Measurements from ENCODE around the gene KIF5A.

Gene KIF5A

DNA sequence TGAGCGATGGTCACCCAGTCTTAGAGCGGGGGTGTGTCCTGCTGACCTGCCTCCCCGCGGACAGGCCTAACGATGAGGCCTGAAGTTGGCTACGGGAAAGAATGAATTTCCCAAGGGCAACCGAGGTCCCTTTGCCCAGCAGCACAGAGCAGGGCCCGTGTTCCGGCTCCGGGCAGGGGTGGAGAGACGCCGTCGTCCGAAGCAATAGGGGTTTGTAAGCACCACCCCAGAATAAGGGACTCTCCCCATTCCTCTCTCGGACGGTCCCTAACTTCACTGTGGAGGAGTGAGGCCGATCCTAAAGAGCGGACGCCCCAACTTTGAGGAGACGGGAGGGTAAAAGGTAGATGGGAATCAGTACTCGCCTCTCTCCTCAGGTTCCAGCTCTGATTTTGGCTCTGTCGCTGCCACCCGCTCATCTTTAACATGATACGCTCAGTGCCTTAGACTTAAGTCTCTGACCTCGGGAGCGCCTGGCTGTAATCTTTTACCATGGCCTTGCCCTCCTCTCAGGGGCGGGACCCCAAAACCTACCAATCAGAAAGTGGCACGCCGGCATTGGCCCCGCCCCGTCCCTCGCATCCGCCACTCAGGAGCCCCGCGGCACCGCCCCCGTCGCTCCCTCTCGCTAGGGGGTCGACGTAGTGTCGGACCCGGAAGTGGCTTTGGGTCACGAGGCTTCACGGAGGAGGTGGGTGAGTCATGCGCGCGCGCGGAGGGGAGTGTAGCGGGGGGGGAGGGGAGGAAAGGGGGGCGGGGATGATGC, 29.6 kb upstream of the KIF5A start, which contains the start of gene DDIT3:
TSS of gene DDIT3 (minus strand) at position 462 of the 766 bp plus-strand sequence. CDS start 3,108 bp downstream, outside the sequence.
- peak; percentile 100 for DNase-seq

DNA sequence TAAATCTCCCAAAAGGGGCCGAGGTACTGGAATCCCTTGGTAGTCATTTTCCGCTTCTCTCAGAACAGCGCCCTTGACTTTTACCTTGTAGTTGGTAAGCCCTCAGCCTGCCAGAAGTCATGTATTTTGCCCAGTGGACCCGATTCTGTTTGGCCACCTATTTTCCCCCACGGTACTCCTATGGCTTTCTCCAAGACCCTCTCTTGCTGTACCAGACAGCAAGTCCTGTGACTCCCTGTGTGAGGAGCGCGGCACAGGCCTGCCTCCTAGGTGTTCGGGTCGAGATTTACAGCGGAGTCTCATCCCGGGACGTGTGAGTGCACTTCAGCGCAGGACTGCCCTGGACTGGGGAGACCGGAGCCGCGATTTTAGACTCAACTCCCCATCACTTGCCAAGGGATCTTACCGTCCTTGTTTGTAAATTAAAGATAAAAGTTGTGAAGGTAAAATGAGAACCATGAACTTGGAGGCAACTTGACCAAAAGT, 28.3 kb upstream of the KIF5A start:
- DNase-seq, result no peak

DNA sequence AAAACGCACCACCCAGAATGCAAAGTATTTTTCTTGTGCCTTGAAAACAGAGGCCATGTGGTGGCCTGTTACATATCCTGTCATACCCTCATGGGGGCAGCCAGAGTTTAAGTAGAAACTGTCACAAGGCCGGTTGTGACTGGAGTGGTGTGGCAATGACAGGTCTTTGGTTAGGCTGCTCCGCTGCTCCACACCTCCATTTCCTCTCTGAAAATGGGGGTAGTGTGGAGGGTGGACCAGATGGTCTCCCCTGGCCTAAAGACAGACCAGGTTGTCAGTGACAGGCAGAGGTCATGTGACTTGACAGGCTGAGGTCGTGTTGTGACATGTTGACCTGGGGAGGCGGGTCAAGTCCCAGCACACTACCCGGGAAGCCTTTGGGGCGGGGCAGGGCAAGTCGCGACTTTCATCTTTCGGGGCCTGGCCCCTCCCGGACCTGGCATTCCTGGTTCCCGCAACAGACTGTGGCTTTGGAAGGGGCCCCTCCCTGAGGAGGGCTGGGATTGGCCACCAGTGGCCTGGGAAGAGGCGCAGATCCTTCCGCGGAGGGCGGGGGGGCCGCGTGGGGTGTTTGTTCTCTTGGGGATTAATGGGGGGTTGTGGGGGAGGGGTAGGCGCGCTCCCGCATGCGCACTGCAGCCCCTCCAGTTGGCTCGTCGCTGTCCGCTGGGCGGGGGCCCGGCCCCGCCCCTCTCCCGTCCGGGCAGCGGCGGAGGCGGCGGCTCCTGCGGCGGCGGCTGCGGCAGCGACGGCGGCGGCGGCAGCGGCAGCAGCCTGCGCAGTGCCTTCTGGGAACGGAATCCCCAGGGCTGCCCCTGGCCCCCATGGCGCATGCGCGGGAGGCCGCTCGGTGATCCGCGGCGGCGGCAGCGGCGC, 27.6 kb upstream of the KIF5A start, which contains the start of gene MBD6:
TSS of gene MBD6 (plus strand) at position 814 of the 876 bp plus-strand sequence. CDS start 1,480 bp downstream, outside the sequence.
- DNase-seq, result peak; percentile 92

DNA sequence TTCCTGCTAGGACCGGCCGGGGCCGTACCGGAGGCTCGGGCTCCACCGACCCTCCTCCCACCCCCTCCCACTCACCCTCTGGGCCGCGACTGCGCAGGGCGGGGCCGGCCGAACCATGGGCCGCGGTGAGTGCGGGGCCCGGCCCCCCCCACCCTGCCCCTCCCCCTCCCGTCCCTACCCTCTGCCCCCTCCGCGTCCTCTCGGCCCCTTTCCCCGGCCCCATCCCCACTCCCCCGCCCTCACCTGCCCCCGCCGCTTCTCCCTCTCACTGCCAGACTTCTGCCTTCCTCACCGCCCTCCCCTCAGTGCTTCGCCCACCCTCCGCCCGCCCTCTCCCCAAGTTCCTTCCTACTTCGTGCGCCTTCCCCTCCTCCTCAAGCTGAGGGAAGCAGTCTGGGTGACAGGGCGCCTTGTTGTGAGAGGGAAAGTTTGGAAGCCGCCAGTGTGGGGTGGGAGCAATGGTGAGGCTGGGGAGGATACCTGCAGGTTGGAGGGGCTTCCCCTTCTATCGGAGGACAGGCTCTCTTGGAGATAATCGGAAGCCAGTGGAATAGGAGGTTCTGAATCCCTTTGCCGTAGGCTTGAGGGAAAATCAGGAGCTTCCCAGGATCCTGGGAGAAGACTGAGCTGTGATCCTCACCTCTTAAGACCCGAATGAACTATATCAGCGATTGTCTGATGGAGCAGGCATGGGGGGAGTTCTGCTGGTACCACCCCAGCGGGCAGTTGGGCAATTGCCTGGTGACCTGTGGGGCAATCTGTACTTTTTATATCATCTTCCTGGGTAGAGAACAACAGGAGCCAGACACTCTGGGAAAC, 26.7 kb upstream of the KIF5A start:
- DNase-seq, result peak; percentile 55

DNA sequence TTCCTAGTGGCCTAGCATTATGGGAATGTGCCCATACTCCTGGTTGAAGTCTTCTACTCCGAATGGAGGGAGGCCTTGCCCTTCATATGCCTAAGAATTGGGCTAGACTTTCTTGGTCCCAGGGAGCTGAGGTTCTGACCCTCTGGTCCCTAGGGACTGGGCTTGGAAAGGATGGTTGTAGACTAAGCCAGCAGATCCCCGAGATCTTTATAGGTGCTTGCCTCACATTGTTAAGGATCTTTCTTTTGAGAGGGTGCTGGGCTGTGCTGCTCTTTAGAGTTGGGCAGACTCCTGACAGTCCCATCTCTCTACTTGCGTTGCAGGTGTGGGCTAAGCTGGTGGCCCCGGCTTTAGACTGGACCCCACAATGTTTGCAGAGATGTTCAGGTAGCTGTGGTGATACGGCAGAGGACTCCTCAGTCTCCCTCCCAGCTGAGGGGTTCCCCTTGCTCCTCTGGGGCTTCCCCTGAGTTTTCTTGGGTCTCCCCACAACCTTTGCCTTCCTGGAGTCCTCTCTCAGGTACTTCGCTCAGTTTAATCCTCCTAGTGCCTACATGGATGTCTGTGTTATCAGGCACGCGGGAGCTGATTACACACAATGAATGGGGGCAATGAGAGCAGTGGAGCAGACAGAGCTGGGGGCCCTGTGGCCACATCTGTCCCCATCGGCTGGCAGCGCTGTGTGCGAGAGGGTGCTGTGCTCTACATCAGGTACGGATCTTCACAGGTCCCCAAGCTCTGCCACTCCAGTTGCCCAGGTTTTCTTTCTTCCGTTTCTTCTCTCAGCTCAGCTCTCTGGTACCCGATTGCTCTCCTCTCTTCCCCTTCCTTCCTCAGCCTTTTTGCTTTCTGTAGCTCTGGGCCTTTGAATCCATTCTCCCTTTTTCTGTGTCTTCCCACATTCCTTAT, 25.9 kb upstream of the KIF5A start:
- DNase-seq, result peak; percentile 21

DNA sequence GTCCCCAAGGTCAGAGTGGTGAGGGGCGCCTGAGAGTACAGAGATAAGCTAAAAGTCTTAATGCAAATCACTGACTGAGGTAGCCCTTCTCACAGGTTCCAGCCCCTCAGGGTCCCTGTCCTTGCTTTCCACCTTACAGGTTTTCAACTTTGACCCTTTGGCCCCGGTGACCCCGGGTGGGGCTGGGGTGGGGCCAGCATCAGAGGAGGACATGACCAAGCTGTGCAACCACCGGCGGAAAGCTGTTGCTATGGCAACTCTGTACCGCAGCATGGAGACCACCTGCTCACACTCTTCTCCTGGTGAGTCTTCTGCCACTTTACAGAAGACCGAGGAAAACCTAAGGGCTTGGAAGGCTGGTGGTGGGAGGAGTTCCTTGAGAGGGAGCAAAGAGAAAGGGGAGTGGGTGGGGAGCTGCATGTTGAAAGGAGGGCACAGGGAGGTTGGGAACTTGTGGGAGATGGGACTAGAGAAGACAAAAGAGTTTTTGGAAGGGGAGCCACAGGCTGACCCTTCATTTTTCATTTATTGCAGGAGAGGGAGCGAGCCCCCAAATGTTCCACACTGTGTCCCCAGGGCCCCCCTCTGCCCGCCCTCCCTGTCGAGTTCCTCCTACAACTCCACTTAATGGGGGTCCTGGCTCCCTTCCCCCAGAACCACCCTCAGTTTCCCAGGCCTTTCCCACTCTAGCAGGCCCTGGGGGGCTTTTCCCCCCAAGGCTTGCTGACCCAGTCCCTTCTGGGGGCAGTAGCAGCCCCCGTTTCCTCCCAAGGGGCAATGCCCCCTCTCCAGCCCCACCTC, 24.8 kb upstream of the KIF5A start:
- DNase-seq, result no peak

DNA sequence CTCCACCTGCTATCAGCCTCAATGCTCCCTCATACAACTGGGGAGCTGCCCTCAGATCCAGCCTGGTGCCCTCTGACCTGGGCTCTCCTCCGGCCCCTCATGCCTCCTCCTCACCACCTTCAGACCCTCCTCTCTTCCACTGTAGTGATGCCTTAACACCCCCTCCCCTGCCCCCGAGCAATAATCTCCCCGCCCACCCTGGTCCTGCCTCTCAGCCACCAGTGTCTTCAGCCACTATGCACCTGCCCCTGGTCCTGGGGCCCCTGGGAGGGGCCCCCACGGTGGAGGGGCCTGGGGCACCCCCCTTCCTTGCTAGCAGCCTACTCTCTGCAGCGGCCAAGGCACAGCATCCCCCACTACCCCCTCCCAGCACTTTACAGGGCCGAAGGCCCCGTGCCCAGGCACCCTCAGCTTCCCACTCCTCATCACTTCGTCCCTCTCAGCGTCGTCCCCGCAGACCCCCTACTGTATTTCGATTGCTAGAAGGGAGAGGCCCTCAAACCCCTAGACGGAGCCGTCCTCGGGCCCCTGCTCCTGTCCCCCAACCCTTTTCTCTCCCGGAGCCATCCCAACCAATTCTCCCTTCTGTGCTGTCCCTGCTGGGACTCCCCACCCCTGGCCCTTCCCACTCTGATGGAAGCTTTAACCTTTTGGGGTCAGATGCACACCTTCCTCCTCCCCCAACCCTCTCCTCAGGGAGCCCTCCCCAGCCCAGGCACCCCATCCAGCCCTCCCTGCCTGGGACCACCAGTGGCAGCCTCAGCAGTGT, 24.0 kb upstream of the KIF5A start:
- no peak for DNase-seq

DNA sequence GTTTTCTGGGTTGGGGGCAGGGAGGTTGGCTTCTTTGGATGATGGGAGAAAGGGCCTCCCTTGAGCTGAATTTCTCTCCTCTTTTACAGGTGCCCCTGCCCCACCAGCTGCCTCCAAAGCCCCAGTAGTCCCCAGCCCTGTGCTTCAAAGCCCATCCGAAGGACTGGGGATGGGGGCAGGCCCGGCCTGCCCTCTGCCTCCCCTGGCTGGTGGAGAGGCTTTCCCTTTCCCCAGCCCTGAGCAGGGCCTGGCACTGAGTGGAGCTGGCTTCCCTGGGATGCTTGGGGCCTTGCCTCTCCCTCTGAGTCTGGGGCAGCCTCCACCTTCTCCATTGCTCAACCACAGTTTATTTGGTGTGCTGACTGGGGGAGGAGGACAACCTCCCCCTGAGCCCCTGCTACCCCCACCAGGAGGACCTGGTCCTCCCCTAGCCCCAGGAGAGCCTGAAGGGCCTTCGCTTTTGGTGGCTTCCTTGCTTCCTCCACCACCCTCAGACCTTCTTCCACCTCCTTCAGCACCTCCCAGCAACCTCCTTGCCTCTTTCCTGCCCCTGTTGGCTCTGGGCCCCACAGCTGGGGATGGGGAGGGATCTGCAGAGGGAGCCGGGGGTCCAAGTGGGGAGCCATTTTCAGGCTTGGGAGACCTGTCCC, 23.2 kb upstream of the KIF5A start:
- no peak for DNase-seq

DNA sequence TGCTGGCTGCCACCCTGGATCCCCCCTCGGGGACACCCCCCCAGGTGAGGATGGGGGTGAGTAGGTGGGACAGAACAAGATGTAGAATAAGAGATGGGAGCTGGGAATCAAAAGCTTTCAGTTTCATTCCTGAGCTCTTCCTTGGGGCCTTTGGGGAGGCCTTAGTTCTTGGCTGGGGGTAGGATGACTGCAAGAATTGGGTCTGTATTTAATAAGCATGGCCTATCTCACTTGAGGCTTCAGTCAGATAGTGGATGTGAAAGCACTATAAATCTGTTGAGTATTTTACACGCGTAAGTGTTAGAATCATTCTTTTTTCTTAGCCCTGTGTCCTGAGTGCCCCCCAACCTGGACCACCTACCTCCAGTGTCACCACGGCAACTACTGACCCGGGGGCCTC, 22.7 kb upstream of the KIF5A start:
- no peak for DNase-seq

DNA sequence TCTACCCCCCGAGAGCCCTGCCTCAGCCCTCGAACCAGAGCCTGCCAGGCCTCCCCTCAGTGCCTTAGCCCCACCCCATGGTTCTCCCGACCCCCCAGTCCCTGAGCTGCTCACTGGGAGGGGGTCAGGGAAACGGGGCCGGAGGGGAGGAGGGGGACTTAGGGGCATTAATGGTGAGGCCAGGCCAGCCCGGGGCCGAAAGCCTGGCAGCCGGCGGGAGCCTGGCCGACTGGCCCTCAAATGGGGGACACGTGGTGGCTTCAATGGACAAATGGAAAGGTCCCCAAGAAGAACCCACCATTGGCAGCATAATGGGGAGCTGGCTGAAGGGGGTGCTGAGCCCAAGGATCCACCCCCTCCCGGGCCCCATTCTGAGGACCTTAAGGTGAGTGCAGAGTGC, 21.7 kb upstream of the KIF5A start:
- DNase-seq, result no peak

DNA sequence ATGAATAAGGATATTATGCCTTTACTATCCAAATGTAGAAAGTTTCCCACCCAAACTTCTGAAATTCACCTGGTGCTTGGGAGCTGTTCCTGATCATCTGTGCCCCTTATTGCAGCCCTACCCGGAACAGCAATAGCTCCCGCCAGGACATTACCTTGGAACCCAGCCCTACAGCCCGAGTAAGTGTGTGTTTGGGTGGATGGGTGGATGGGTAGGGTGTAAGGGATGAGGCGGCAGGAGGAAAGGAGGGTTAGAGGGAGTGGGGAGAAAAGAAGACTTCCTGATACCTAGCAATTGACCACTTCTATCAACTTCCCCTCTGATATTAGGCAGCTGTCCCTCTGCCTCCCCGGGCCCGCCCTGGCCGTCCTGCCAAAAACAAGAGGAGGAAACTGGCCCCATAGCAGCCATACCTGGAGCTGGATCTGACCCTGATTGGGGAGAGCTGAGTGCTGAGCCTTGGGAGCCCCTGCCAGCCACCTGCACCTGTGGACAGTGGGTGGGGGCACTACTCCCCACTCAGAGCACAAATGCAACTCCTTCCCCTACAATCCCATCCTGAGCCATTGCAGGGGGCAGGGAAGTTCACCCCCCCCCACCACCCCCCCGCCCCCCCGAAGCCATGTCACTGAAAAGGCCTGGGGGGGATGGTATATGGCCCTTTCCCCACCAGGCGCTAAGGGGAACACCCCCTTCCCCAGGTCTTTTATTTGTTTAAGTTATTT, 20.9 kb upstream of the KIF5A start:
- no peak for DNase-seq

DNA sequence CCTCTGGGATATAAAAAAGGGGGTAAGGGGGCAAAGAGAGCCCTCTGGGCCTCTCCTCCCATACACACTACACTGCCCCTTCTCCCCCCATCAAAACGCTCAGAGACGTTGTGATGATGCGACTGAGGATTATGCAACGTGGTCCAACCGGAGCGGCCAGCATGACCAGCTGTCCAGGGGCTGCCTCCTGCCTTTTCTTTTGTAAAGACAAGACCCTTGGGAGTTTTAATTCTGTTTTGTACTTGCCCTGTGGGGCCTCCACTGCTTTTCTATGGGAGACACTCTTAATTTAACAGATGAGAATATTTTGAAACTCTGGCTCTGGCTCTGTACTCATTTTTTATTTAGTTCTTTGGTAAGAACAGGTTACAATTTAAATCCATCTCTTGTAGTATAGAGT, 20.0 kb upstream of the KIF5A start:
- no peak for DNase-seq

DNA sequence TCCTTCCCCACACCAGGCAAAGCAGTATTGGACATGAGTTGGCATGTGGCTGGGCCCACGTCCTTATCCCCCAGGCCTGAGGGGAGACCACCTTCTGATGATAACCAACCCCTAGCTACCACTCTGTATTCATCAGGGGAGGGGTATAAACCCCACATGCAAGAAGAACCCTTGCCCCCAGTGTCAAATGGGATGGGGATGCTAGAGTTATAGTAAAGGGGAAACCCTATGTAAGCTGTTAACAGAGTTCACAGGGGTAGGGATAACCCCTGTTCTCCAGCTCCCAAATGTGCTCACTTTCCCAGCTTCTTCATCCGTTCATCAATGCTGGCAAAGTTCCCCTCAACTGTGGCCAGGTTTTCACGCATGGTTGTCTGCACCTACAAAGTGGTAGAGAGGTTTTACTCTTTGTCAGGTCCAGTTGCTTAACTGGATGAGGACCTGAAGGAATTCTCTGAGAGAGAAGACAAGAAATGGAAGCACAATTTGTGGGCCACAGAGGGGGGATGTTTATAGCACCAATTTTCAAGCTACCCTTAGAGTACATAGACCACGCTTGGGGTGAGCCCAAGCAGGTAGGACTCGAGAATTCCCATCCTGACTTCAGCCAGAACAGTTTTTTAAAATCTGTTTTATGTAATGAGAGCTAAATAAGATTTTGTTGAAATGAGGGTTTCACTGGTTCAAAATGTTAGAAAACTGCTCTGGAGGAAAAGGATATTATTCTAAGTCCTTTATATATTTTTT, 19.3 kb upstream of the KIF5A start:
- DNase-seq, result no peak

DNA sequence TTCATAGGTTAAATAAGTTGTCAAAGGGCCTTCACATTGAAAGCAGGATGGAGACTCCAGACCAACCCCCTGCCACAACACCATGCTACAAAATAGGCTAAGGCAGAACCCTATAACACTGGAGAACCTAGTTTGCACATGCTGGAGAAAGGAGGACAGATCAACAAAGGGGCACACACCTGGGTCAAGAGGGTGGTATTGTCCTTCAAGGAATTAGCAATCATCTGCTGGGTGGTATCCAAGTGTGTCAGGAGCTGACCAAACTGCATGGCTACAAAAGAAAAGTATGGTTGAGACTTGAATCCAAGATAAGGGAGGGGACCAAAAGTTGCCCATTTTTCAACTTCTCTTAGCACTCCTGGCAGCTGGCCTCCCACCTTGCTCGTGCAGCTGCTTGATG, 18.0 kb upstream of the KIF5A start:
- DNase-seq, result no peak

DNA sequence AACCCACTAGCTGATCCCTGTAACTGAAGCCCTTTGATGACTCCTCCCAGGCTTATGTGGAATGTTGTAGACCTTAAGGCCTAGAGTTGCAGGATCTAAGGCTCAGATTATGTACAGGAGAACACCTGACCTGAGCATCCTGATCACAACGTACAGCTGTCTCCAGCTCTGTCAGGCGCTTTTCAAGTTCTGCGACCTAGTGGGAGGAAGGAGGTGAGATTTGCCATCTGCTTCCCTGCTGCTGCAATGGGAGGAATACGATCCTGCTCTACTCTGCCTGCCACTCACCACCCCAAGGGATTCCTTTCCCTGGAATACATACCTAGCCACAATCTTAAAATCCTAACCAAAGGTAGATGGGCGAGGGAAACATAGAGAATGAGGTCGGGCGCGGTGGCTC, 16.7 kb upstream of the KIF5A start:
- no peak for DNase-seq

DNA sequence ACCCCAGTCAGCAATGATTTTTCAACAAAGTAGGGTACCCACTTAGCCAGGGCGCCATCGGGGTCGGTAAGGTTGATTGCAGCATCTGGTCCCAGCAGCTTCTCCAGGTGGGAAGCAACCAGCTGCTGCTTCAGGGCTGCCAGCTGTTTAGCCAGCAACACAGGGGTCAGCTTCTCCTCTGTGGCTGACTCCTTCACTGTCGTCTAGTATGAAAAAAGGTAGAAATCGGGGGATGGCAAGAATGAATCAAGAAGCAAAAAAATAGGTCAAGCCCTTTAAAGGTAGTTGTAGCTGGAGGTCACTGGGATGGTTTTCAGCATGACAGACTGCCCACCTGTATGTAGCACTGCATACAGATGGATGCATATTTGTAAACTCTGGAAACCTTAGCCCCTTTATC, 15.6 kb upstream of the KIF5A start:
- DNase-seq, result no peak

DNA sequence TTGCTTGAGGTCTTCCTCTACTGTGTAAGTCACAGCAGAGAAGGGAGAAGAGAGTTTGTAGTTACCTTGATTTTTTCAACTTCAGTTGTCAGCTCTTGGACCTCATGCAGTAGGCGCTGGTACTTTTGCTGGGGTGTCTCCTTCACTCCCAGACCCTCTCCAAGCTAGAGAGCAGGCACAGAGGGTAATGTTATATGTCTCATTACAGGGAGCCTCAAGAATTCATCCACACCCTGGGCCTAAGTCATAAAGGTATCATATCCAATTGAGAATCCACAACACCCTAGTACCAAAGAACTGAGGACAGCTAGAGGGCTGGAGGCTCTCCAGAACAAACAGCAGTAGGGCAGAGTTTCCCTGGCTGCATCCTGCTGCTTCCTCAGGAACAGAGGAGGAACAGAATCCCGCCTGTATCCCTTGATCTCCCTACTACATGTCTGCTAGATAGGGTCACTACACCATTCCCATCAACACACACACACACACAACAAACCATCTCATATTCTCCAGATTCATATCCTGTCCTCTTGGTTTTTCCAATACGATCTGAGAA, 14.8 kb upstream of the KIF5A start:
- DNase-seq, result no peak
